NB4 (cell line): Measurements from ENCODE around the gene CHI3L1.

Experiments used
- MYC ChIP-seq: IDR thresholded peaks from 2 replicates; pipeline ENCODE4 v1.6.1; 2011; ENCODE audit warnings: low read depth, low read length
- POLR2A ChIP-seq: IDR thresholded peaks from 2 replicates; pipeline ENCODE4 v1.6.1; 2011; ENCODE audit warnings: mild to moderate bottlenecking; ENCODE audit not compliant: insufficient read length; ENCODE audit errors: extremely low read depth
- TF ChIP-seq, protein P1 (sequence below): IDR thresholded peaks from one replicate; pipeline ENCODE4 v1.5.1; 2012; ENCODE audit warnings: low read depth, low read length
- TF ChIP-seq, protein P2 (sequence below): IDR thresholded peaks from 2 replicates; pipeline ENCODE4 v1.6.1; 2011; ENCODE audit warnings: low read depth, low read length

DNA sequence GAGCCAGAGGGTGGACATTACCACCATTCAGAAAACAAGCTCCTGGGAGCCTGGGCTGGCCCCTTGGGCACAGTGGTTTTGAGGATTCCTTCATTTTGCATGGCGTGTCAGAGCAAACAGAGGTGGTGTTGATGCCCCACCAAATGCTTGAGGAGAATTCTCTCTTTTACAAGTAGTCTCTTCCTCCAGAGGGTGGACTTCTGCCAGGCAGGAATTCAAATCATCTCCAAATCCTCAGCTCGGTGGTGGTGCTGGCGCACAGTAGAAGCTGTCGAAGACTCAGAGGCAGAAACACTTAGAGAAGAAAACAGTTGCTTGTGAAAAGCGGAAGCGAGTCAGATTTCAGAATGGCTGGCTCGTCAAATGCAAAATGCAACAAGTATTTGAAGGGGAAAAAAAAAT is 3.4 kb upstream of the CHI3L1 start:
- TF ChIP-seq, protein P1, sequence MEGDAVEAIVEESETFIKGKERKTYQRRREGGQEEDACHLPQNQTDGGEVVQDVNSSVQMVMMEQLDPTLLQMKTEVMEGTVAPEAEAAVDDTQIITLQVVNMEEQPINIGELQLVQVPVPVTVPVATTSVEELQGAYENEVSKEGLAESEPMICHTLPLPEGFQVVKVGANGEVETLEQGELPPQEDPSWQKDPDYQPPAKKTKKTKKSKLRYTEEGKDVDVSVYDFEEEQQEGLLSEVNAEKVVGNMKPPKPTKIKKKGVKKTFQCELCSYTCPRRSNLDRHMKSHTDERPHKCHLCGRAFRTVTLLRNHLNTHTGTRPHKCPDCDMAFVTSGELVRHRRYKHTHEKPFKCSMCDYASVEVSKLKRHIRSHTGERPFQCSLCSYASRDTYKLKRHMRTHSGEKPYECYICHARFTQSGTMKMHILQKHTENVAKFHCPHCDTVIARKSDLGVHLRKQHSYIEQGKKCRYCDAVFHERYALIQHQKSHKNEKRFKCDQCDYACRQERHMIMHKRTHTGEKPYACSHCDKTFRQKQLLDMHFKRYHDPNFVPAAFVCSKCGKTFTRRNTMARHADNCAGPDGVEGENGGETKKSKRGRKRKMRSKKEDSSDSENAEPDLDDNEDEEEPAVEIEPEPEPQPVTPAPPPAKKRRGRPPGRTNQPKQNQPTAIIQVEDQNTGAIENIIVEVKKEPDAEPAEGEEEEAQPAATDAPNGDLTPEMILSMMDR, result no peak
- TF ChIP-seq POLR2A, result no peak
- TF ChIP-seq, protein P2, sequence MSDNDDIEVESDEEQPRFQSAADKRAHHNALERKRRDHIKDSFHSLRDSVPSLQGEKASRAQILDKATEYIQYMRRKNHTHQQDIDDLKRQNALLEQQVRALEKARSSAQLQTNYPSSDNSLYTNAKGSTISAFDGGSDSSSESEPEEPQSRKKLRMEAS, result peak; percentile 20; the same call in 1 of the 2 replicates
- TF ChIP-seq MYC, result 0 out of 2 replicates have a peak, but pooled peaks have one; percentile 13
